HG03342 (cell line): ENCODE measurements around the gene RARA.
"Not testable (repeated sequence)": the region's sequence is repeated elsewhere in the genome, so short reads cannot be mapped to it uniquely, and the experiment has no call there.

Source experiments
- ATAC-seq: cut with Tn5 transposase; IDR thresholded peaks from one replicate; pipeline ENCODE4 v1.9.1; 2021; ENCODE audit warnings: mild to moderate bottlenecking, moderate library complexity; ENCODE audit not compliant: unreplicated experiment

The RARA gene

DNA sequence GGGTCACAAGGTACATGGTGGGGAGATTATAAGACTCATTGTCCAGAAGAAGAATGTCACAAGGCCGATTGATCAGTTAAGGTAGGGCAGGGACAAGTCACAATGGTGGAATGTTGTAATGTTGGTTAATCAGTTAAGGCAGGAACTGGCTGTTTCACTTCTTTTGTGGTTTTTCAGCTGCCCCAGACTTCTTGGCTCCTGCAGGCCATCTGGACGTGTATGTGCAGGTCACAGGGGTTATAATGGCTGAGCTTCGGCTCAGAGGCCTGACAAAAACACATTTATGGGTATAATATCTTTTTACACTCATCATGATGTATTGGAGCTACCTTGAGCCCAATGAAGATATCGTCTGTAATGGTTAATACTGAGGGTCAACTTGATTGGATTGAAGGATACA, 63.7 kb downstream of the RARA start:
- not testable (repeated sequence) for ATAC-seq

DNA sequence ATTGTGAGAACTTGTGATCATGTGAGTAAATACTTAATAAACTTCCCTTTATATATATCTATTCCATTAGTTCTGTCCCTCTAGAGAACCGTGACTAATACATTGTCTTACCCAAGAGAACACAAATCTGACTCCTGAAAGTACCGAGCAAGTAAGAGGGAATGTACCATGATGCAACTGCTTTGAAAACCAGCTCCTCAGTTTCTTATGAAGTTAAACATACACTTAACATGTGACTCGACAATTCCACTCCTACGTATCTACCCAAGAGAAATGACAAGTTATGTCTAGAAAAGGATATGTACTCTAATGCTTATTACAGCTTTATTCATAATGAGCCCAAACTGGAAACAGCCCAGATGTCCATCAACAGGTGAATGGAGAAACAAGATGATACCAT, 64.3 kb downstream of the RARA start:
- ATAC-seq: no peak

DNA sequence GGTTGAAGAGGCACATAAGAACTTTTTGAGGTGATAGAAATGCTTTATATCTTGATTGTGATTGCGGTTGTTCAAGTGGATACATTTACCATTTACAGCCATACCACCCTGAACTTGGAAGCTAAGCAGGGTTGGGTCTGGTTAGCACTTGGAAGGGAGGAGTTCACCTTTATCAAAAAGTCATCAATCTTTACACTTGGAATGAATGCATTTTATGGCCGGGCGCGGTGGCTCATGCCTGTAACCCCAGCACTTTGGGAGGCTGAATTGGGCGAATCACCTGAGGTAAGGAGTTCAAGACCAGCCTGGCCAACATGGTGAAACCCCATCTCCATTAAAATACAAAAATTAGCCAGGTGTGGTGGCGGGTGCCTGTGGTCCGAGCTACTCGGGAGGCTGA, 65.0 kb downstream of the RARA start:
- ATAC-seq: no peak

DNA sequence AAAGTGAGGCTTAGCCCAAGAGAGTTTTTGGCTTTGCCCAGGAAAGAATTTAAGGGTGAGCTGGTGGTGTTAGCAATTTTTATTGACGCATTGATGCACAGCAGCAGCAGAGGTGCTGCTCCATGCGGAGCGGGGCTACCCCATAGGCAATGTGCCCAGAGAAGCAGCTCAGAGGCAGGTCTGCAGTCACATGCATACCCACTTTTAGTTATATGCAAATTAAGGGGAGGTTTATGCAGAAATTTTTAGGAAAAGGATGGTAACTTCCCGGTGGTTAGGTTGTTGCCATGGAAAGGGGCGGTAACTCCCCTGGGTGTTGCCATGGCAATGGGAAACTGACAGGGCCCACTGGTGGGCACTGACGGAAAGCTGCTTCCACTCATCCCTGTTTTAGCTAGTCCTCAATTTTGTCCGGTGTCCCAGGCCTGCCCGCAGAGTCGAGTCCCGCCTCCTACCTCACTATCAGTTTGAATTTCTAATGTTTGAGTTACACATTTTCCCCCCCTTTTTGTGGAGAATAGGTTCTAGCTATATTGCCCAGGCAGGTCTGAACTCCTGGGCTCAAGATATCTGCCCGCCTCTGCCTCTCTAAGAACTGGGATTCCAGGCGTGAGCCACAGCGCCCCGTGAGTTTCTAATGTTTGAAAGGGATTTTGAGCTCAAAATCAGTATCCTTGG, 66.0 kb downstream of the RARA start:
- ATAC-seq: no peak

DNA sequence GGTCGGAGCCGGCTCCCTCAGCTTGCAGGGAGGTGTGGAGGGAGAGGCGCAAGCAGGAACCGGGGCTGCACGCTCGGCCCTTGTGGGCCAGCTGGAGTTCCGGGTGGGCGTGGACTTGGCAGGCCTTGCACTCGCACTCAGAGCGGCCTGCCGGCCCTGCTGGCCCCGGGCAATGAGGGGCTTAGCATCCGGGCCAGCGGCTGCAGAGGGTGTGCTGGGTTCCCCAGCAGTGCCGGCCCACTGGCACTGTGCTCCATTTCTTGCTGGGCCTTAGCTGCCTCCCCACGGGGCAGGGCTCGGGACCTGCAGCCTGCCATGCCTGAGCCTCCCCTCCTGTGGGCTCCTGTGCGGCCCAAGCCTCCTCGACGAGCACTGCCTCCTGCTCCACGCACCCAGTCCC, 66.8 kb downstream of the RARA start:
- ATAC-seq: not testable (repeated sequence)

DNA sequence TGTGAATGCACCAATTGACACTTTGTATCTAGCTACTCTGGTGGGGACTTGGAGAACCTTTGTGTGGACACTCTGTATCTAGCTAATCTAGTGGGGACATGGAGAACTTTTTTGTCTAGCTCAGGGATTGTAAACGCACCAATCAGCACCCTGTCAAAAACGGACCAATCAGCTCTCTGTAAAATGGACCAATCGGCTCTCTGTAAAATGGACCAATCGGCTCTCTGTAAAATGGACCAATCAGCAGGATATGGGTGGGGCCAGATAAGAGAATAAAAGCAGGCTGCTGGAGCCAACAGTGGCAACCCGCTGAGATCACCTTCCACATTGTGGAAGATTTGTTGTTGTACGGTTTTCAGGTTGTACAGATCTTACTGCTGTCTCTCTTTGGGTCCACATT, 67.6 kb downstream of the RARA start:
- ATAC-seq: not testable (repeated sequence)

DNA sequence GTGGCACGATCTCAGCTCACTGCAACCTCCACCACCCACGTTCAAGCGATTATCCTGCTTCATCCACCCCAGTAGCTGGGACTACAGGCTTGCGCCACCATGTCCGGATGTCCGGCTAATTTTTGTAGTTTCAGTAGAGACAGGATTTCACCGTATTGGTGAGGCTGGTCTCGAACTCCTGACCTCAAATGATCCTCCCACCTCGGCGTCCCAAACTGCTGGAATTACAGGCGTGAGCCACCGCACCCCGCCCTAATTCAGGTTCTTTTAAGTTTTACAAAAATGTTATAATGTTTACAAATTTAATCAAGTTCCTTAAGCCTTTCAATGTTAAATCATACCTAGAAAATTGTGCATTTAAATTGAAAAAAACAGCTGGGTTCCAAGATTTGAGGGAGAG, 68.9 kb downstream of the RARA start:
- no peak for ATAC-seq

DNA sequence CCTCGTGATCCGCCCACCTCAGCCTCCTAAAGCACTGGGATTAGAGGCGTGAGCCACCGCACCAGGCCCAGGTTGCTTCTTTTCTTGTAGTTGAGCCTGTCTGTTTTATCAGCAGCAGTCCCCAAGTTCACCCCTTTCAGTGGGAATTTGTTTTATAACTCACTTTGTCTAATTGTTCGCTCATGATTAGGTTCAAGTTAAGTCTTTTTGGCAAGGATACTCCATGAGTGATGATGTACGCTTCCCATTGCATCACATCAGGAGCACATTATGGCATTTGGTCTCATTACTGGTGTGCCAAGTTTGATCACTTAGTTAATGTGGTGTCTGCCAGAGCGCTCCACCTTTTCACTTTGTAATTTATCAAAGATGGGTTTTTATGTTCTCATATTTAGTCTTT, 70.0 kb downstream of the RARA start:
- ATAC-seq: no peak

DNA sequence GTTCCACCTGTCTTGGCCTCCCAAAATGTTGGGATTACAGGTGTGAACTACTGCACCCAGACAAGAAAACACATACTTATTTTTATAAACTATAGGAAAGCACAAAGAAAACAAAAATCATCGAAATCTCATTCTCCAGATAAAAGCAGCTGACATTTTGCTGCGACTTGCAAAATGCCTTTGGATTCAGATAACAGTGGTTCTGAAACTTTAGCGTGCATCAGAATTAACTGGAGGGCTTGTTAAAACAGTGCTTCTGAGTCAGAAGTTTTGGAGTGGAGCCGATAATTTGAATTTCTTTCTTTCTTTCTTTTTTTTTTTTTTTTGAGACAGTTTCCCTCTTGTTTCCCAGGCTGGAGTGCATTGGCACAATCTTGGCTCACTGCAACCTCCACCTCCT, 73.3 kb downstream of the RARA start:
- ATAC-seq: no peak

DNA sequence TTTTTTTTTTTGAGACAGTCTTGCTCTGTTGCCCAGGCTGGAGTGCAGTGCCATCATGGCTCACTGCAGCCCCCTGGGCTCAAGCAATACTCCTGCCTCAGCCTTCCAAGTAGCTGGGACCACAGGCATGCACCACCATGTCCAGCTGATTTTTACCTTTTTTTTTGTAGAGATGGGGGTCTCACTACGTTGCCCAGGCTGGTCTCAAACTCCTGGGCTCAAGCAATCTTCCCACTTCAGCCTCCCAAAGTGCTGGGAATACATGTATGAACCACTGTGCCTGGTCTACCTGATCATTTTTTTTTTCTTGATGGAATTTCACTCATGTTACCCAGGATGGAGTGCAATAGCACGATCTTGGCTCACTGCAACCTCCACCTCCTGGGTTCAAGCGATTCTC, 77.6 kb downstream of the RARA start:
- not testable (repeated sequence) for ATAC-seq

DNA sequence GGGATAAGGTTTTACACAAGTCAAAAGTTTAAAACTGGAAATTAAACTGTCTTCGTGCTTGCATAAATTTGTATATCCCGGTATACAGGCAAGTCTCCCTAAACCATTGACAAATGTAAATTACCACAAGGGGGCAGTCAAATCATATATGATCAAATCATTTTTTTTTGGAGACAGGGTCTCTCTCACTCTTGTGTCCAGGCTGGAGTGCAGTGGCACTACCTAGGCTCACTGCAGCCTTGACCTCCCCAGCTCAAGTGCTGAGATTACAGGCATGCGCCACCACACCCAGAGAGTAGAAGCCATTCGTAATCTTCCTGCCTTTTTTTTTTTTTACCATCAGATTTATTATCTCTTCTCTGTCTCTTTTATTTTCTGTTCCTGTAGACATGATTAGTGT, 90.2 kb downstream of the RARA start:
- no peak for ATAC-seq

DNA sequence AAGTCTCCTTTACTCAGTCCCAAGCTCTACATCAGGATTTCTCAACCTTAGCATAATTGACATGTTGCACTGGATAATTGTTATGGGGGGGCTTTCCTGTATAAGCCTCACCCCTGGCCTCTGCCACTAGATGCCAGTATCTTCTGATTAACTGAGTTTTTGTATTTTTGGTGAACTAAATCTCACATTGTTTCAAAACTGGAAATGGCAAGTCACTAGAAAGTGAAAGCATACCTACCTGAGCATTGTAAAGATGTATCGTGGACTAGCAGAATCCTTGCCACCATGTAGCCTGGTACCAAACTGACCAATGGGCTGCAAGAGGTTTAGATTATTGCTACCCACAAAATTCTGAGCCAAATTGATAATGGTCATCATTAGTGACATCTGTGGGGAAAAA, 93.7 kb downstream of the RARA start:
- ATAC-seq: no peak

DNA sequence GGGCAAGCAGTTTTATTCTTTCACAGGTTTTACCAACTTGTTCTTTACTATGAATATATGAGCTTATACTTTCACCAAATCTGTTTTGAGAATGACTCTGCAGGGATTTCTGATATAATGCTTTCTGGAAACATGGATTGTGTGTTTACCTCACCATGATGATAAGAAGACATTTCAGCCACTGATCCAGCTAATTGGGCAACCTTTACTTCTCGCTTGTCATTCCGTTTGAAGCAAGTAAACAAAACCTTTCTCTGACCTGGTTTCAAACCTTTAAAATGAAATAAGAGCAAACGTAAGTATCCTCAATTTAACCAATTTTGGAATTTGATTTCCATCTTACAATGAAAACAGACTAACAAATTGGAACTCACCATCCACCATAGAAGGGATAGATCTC, 95.0 kb downstream of the RARA start:
- ATAC-seq: no peak
